Stimulated activated CD8-positive, alpha-beta memory T cell treated with anti-CD3 and anti-CD28 coated beads, Interleukin-12 subunit alpha, Interleukin-12 subunit beta, amount 100 ng/mL, for 24 hours (primary cell): ENCODE measurements around the gene BMP6.

Experiments
- DNase-seq: peaks from one replicate; pipeline ENCODE4 v3.0.0-alpha.2; 2020; ENCODE audit errors: extremely low read depth

Gene BMP6

DNA sequence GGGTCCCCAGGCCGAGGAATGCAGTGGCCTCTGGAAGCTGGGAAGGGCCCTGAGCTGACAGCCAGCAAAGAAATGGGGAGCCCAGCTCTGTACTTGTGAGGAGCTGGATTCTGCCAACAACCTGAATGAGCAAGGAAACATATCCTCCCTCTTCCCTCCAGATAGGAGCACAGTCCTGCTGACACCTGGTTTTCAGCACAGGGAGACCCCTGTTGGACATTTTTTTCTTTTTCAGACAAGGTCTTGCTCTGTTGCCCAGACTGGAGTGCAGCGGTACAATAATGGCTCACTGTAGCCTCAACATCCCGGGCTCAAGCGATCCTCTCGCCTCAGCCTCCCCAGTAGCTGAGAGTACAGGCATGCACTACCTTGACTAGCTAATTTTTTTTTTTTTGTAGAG is 21.5 kb downstream of the BMP6 start:
- no peak for DNase-seq

DNA sequence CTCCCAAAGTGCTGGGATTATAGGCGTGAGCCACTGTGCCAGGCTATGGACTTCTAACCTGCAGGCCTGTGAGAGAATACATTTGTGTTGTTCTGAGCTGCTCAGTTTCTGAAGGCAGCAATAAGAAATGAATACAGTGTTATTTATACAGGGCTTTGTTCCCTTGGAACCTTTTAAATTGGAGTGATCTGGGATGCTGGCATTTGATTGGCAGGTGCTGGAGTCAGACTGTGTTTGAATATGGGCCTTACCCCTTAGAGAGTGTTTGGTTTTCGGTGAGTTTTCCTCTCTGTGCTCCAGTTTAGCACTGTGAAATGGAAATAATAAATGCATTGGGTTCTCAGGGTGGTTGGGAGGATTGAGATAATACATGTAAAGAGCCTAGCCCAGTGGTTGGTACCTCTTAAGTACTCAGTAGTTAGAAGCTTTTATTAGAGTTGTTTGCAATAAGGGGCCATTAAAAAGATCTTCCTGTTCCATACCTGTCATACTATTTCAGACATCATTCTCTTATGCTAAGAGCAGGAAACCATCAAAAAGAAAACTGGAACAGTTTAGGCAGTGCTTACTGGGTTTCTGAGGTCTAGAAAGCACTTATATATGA is 22.1 kb downstream of the BMP6 start:
- DNase-seq: no peak

DNA sequence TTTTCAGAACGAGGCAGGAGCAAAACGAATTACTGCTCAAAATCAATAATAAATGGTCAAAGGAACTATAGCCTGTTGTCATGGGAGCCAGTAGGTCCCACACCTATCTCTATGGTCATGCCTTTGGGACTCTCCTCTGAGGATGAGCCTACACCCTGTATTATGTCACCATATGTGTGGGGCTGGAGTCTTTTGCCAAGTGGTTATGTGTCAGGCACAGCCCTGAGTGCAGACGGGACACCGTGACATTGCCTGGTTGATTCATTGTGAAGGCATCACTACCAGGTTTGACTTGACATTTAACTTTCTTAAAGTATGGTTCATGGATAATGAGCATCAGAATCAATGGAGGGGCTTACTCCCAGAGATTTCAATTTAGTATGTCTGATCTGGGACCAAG is 23.6 kb downstream of the BMP6 start:
- DNase-seq: no peak

DNA sequence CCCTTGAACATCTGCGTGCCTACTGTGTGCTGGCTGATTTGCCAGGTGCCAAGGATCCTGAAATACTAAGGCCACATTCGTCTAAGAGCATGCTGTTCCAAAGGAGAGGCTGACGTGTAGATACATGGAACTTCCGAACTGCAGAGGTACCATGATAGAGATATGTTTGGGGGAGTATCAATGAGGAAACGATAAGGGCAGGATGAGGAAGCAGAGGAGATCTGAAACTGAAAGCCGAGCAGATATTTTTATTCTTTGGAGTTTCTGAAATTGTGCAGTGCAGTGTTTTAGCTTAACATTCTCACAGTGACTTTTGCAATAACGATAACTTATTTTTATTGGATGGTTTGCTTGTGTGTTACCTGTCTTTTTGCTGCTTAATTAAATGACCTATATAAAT is 24.3 kb downstream of the BMP6 start:
- no peak for DNase-seq

DNA sequence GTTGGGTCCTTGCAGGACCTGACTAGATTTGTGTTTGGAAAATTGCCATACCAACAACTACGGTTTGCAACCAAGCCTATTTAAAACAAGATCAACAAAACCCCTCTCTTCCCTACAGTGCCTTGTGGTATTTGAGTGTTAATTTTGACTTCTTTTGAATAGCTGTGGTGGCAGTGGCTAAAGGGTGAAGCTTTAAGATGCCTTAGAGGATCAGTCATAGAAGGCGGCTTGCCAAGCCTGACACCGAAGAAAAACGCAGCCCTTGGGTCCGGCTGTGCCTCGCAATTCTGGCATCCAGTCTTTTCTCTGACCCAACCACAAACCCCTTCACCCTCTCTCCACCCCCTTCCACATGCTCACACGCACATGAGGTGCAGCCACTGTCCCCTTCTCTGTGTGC is 32.6 kb downstream of the BMP6 start:
- no peak for DNase-seq

DNA sequence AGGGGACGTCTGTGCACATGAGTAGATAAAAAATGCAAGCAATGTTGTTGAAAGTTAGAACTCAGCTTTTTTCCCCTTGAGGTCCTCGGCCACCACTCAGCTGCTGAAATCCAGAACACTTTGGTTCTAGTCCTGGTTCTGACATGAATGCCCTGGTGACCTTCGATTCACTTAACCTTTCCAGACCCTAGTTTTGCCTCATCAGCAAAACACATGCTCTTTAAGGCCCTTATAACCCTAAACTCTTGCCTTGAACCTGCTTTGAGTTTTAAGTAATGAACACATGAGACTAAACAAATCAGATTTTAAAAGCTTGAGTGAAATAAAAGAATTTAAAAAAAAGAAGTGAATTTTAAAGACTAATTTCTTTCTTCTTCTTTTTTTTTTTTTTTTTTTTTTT is 33.4 kb downstream of the BMP6 start:
- DNase-seq: no peak

DNA sequence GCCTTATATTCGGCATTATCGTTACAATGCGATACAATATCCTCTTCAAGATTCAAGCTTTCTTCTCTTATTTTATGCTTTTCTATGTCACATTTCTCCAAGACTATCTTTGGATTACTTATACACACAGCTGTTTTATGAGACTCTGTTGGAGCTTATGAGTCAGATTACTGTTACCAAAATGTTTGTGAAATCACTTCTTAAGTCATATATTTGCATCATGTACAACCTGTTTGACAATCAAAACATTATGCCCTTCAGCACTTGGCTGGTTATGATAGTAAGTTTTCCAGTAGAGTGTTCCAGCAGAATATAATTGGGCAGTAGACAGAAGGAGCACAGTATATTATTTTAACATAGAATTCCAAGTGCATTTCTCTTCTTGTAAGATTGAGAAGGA is 35.2 kb downstream of the BMP6 start:
- no peak for DNase-seq

DNA sequence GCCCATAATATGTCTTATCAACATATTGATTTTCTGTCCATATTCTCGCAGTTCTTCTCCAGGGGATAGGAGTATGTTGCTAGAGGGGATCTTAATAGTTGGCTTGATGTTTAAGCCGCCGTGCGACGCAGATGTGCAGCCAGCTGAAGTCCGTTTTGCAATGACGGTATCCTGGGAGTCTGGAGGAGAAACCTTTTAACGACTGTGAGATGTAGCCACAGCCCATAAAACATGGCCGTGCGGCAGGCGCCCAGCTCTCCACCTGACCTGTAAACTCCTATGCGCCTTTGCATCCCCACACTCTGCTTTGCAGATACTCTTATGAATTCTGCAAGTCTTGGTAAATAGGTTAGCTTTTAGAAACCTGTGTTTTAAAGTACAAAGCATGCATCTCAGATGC is 36.9 kb downstream of the BMP6 start:
- DNase-seq: no peak

DNA sequence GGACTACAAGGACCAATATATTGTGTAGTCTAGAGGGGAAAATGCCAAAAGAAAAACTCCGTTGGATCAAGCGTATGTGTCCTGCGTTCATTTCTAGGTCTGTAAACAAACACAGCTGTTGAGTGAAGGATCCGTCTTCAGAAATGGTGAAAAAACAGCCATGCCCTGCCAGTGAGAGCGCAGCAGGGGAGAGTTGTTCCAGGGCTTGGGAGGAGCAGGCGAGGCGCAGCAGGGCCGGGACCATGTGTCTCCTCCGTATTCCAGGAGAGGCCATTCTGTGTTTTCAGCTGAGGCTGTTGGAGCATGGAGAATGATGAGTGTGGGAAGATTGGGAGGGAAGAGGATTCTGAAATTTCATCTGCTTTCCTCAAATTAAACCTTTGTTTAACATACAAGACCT is 38.0 kb downstream of the BMP6 start:
- no peak for DNase-seq

DNA sequence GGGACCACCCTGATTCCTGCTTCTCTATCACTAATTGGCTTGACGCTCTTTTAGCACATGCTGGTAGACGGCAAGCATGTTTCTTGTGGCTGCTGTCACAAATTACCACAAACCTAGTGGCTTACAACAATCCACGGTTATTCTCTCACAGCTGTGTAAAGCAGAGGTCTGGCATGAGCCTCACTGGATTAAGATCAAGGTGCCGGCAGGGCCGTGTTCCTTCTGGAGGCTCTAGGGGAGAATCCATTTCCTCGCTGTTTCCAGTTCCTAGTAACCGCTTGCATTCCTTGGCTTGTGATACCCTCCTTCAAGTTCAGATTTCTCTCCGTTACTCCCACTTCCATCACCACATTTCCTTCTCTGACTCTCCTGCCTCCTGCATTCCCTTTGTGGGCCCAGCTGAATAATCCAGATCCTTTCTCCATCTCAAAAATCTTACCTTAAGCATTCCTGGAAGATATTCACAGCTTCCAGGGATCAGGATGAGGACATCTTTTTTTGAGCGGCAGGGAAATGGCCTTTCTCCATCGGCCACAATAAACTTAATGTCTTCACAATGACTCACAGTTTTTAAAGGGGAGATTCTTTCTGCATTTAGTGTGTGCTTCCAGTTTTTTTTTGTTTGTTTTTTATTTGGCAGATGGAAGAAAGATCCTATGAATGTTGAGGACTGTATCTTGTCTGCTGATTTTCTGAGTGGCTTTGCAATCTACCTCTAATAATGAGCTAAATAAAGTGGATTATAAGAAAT is 39.9 kb downstream of the BMP6 start:
- no peak for DNase-seq

DNA sequence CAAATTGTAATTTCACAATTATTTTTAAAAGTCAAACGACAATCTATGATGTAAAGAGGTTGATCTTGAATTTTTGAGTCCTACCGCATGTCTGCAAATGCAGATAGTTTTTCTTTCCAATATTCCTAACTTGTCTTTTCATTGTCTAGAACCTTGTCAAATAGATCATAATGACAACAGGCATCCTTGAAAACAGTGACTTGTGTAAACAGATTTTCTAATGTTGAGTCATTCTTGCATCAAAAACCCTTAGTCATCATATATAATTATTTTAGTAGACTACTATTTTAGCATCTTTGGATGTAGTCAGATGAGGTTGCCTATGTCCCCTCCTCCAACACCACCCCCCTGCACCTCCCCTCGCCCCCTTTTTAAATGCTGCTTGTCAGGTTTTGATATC is 43.8 kb downstream of the BMP6 start:
- DNase-seq: no peak

DNA sequence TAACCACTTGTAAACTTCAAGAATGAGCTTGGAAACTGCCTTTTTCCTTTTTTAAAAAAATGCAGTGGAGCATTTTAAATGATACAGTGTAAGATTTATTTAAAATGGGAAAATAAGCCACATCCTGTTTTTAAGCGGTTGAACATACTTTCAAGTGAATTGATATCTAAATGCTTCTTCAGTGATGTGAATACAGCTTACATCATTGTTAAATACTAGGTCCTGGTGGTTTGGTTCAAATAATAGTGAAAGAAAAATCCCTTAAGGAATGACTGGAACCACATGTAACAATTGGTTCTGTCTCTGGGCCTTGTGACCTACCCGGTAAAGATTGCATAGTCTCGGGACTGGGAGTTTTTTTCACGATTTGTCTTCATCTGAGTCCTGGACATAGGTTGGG is 44.2 kb downstream of the BMP6 start:
- no peak for DNase-seq

DNA sequence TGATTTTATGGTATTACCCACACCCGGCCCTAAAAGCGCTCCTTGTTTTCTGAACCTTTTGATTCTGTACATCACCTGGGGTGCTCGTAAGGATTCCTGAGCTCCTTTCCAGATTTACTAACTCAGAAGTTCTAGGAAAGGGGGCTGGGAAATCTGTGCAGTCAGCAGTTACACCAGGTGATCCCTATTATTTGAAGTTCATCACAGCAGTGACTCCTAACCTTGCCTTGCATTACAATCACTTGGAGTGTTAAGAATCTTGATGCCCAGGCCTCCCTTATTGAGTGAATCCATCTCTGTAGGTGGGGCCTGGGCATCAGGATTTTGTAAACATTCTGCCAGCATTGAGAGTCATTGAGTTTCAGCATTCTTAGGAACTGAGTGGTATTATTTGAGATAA is 44.7 kb downstream of the BMP6 start:
- DNase-seq: no peak

DNA sequence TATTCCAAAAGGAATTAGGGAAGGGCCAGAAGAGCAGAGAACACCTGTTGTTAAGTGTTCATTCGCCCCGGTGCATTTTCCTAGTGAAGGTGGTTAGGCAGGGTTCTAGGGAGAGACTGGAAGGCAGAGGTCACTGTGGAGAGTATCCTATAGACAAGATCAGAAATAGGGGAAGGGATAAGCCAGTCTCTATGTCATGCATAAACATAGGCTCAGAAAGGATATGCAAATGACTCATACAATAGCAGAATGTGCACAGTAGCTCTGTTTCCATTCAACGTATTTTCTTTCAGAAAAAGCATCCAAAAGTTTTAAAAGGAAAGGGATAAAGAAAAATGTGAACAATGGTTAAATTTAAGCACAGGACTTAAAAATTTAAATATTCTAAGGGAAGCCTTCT is 47.4 kb downstream of the BMP6 start:
- DNase-seq: no peak

DNA sequence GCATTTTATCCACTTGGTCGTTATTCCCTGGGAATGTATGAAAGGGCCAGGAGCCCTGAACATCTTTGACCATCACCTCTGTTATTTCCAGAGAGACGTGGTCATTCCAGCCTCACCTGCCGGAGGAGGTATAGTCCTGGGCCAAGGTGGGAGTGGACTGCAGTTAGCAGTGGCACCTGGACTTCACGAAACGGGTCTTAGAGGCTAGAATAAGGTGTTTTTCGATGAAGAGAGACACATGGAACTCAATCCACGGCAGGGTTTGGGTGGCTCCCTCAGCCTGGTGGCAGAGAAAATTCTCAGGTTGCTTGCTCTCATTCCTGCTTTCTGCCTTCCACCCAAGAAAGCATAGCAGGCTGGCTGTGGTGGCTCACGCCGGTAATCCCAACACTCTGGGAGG is 48.0 kb downstream of the BMP6 start:
- DNase-seq: no peak

DNA sequence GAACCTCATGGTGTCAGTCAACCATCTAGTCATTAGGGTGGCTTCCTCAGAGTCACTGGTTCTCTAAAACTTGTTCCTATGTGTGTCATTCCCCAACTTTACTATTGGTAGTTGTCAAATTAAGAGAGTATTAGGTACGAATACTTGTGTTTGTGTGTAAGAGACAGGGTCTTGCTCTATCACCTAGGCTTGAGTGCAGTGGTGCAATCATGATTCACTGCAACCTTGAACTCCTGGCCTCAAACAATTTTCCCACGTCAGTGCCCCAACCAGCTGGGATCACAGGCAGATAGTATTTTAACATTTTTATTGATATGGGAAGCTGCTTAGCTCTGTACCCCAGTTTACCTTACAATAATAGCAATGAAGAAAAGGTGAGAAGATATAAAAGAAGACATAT is 50.6 kb downstream of the BMP6 start:
- no peak for DNase-seq

DNA sequence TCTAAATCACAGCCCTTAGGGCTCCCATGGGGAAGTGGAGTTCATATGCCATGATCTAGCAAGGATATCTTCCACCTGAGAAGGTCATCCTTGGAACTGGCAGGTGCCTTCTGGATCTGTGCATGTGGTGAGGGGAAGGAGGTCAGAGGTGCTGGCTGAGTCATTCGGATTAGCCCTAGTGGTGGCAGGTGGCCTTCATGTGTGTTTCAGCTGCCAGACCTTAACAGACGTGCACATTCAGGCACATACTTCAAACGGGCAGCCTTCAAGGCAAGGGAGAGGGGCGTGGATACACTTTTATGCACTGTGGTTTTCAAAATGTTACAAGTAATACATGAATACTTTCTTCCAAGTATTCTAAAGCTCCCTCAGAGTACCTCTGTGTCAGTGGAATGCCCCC is 51.2 kb downstream of the BMP6 start:
- DNase-seq: no peak

DNA sequence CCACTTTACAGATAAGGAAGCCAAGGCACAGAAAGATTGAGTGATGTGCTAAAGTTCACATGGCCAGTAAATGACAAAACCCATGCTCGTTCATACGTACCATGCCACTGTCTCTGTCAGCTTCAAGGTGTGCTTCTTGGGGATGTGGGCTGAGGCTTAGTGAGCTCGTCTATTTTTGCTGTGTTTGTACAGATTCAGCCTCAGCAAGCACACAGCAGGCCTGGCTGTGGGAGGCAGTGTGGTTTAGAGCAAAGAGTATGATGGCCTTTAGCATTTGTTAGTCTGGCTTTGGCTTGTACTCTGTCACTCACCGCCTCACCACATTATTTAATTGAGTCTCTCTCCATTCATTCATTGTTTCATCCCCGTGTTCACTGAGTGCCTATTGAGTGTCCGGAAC is 55.3 kb downstream of the BMP6 start:
- DNase-seq: no peak

DNA sequence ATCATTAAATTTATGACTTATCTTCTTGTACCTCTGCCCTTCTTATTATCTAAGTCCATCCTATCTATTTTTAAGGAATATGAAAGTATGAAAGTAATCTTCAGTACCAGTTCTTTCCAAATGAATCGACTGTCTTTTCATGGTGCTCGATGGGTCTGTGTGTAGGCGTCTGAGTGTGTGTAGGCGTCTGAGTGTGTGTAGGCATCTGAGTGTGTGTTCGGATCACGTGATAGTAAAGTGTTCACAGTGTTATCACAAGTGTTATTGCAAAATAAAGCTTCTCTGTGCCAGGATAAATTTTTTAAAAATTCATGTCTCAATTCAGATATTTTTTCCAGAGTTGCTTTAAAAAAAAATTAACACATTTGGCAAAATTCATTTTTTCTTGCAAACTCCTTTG is 58.3 kb downstream of the BMP6 start:
- DNase-seq: no peak

DNA sequence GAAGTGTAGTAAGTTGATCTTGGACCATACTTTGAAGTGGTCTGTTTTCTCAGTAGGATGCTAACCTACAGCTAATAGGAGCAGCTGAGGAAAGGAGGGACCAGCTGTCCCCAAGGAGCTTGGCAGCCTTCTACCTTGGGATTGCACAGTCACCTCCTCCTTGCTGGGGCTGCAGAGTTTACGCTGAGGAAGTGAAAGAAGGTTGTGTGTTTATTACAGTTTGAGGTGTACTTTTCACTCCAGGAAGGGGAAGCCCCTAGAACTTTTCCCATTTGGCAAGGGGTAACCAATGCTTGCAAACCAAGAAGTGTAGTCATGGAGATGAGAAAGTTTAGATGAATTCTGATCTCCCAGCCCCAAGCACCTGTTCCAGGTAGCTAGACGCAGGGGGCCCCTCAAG is 58.8 kb downstream of the BMP6 start:
- no peak for DNase-seq

DNA sequence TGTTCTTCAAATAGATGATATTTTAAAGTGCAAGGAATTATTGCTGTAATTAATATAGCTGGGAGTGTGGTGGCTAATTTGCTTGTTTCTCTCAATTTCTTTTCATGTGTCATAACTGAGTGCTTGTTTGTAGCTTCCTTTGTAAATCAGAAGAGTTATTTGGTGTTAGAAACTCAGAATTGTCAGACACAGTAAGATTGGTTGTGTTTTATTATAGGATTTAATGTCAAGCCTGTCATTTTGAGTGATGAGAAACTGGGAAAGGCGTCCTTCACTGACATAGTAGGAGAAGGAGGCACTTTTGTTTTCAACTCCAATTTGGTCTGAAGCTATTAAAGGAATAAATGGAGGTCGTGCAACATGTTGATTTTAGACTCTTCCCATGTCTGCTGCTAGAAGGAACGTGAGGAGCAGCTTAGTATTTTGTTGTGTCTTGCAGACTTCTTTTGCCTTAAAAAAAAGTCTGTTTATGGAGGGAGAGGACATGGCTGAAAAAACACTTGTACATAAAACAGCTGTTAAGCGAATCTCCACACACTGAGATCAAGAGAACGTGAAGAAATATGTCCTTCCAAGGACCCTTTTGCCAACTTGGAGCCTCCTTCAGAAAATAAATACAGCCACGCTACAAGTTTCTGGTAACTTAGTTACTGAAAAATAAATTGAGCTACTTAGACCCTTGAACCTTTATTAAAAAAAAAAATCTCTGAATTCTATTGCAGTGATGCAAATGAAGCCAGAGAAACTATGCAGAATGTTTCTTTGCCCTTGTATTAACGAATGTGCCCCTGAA is 59.5 kb downstream of the BMP6 start:
- DNase-seq: no peak

DNA sequence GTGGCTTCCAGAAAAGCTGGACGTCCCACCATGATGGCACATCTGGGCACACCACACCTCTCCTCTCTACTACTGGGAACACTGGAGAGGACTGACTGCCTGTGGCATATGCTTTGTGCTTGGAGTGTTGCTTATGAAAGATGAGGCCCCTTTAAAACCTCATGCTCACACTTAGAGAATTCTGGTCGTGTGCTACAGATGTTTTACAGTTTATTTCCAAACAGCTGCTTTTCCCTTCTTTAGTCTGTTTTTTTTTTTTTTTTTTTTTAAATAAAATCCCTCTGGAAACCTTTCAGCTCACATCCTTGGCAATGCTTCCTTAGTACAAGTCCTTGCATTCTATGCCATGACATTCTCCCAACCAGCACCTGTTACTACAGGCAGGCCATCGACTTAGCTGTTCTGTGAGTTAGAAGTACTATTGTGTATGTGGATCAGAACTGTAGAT is 60.3 kb downstream of the BMP6 start:
- DNase-seq: no peak

DNA sequence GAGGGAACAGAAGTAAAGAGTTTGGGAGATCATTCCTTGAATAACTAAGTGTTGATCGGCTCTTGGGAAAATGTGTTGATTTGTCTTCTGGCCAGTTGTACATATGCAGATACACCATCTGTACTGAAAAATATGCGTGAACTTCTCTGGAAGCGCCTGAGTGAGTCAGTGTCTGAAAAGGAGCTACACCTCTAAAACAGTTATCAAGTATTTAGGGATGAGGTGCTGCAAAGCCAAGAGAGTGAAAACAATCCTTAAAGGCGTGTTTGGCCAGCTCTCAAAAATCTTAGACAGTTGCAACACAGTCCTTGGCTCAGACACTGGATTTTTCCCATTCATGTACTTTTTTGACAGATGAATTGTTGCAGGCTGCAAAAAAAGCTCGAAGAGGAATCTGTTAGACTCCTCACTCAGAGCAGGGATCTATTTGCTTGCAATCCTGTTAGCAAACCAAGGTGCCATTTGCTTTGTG is 61.3 kb downstream of the BMP6 start:
- DNase-seq: no peak
